Stimulated activated CD8-positive, alpha-beta memory T cell treated with anti-CD3 and anti-CD28 coated beads, Interleukin-7, amount 100 ng/mL, for 4 hours (primary cell): ENCODE measurements around the gene CD274.
A peak's percentile ranks its signal among the peaks of the same experiment; 100 is the strongest.
"Not testable (repeated sequence)": the region's sequence is repeated elsewhere in the genome, so short reads cannot be mapped to it uniquely, and the experiment has no call there.

Experiments
- DNase-seq, 2 donors: peaks; one replicate each; pipeline ENCODE4 v3.0.0-alpha.2; 2020; ENCODE audit warnings: low read depth in 2 of 2

Gene CD274

DNA sequence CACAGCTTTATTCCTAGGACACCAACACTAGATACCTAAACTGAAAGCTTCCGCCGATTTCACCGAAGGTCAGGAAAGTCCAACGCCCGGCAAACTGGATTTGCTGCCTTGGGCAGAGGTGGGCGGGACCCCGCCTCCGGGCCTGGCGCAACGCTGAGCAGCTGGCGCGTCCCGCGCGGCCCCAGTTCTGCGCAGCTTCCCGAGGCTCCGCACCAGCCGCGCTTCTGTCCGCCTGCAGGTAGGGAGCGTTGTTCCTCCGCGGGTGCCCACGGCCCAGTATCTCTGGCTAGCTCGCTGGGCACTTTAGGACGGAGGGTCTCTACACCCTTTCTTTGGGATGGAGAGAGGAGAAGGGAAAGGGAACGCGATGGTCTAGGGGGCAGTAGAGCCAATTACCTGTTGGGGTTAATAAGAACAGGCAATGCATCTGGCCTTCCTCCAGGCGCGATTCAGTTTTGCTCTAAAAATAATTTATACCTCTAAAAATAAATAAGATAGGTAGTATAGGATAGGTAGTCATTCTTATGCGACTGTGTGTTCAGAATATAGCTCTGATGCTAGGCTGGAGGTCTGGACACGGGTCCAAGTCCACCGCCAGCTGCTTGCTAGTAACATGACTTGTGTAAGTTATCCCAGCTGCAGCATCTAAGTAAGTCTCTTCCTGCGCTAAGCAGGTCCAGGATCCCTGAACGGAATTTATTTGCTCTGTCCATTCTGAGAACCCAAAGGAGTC lies at the start of gene CD274:
Gene CD274 (plus strand): TSS at position 184 of the 733 bp plus-strand sequence. CDS start 5,572 bp downstream, outside the sequence.
- peak; percentile 69 to 79 for DNase-seq

DNA sequence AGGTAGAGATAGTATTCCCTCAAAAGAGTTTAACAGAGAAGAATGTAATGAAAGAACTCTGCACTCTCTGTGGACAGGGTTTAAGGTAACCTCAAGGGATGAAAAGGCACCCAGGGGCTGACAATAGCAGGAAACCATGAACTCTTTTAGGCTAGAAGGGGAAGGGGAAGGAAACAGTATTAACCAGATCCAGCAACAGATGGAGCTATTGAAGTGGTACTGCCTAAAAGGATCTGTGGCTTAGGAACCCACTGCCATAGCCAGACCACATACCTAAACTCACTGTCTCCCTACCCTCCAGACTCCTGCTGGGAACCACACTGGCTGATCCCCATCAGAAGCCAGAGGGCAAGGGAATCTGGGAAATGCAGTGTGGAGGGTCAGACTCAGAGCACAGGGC lies 48.1 kb upstream of the CD274 start:
- DNase-seq = no peak

DNA sequence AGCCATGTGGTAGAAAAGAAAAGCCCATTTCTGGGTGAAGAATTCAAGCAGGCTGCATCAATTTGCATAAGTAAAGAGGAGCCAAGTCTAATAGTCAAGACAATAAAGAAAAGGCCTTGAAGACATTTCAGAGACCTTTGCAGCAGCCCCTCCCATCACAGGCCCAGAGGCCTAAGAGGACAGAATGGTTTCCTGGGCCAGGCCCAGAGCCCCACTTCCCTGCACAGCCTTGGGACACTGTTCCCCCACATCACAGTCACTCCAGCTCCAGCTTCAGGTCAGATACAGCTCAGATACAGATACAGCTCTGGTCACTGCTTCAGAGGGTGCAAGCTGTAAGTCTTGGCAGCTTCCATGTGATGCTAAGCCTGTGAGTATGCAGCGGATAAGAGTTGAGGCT lies 41.7 kb upstream of the CD274 start:
- DNase-seq = no peak

DNA sequence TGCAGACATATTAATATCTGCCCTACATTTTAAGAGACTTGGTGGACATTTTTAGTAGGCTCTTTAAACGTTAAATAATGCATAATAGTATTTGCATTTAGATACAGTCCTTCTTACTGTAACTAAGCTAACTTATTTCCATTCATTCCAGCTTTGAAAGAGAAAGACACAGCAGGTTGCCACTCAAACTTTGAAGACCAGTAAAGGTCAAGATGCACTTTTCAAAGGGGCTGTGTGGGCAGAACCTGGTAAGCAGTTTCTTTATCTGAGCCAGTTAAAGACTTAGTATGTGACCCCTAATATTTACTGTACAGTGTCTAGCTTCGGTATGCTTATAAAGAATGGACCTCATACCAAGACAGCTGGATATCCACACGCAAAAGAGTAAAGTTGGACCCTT lies 33.4 kb upstream of the CD274 start:
- DNase-seq = no peak

DNA sequence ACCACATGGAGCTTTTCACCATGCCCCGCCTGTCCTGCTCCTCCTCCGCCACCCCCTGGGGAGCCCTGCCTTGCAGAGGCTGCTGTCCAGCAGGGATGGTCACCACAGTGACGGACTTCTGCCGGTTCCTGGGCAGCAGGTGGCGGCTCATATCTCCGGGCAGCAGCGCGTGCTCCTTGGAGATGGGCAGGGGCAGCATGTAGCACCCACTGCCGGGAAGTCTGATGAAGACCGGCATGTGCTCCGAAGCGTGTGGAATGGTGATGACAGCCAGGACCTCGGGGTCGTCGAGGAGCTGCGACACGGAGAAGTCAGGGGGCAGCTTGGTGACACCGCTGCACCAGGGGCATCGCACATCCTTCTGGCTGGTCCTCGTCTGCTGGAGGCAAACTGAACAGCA lies 31.9 kb upstream of the CD274 start:
- DNase-seq = no peak

DNA sequence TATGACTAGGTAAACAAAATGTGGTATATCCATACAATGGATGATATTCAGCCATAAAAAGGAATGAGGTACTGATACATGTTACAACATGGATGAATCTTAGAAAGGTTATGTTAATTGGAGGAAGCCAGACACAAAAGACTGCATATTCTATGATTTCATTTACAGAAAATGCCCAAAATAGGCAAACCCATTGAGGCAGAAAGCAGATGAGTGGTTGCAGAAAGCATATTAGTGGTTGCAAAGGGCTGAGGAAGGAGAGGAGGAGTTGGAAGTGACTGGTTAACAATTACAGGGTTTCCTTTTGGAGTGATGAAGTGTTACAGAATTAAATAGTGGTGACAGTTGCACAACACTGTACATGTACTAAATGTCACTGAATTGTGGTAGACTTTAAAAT lies 30.4 kb upstream of the CD274 start:
- DNase-seq = no peak

DNA sequence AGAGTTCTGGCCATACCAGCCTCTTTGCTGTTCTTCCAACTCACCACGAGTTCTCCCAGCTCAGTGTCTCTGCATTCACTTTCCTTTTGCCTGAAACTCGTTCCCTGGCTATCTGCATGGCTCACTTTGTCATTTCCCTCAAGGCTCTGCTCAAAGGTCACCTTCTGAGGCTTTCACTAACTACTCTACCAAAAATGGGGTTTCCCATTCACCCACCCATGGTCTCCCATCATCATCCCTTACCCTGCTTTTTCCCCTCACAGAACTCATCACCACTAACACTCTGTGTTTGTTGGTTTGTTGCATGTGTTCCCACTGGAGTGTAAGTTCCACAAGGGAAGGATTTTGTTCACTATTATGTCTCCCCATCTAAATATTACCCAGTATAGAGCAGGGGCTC lies 29.2 kb upstream of the CD274 start:
- no peak for DNase-seq

DNA sequence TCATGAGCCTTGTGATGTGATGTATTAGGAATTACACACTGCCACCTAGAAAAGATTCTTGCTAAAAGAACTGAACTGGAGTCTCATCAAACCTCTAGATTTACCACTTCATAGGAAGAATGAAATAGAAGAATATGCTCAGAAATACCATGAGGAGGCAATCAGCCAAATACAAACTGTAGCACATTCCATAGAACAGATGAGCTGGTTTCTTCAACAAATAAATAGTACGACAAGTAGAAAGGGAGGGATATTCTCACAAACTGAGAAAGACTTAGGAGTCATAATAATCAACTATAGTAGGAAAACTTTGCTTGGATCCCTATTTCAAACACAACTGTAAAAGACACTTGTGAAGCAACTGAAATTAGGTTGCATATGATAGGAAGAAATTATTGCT lies 28.1 kb upstream of the CD274 start:
- no peak for DNase-seq

DNA sequence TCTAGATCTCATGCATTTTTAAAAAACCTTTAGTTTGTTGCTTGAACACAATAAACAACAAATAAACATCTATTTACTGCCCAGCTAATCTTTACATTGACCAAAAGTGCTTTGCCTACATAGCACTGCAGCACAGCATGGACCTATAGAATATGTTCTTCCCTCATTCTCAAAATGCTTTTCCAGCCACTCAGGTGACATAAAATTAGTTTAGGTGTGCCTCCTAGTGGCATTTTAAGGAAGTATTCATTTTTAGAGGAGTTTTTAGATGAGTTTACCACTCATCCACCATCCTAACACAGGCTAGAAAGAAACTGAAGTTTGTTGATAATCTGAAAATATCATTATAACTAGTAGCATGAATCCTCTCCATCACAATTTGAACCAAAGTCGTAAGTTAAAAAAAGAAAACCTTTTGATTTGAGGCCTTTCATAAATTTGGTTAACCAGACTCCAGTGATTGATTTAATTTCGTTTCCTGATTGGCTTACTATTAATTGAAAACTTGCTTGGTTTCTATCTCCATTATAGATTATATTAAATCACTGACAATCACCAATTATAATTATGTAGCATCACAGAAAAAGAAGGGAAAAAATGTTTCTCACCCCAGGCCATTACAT lies 25.2 kb upstream of the CD274 start:
- no peak for DNase-seq

DNA sequence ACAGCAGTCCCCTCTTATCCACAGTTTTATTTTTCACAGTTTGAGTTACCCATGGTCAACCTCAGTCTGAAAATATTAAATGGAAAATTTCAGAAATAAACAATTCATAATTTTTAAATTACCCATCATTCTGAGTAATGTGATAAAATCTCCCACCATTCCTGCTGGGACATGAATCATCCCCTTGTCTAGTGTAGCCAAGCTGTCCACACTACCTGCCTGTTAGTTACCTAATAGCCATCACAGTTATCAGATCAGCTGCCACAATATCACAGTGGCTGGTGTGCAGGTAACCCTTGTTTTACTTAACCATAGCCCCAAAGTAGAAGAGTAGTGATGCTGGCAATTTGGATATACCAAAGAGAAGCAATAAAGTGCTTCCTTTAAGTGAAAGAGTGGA lies 23.3 kb upstream of the CD274 start:
- DNase-seq = no peak

DNA sequence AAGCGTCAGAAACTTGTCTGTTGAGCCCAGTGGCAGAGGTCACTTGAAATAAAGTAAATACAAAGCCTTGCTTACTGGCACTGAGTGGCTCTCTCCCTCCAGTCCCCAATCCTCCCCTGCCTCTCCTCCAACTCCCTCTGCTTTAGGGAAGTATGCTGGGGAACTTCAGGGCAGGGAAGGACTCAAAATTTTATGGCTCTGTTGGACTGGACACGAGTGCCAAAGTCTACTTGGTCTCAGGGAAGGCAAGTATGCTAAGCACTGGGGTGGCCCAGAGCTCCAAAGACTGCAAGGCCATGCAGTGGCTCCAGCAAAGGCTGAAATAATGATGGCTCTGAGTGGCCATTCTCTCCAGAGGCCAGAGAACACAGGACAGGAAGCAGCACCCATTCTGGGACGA lies 22.2 kb upstream of the CD274 start:
- DNase-seq = no peak

DNA sequence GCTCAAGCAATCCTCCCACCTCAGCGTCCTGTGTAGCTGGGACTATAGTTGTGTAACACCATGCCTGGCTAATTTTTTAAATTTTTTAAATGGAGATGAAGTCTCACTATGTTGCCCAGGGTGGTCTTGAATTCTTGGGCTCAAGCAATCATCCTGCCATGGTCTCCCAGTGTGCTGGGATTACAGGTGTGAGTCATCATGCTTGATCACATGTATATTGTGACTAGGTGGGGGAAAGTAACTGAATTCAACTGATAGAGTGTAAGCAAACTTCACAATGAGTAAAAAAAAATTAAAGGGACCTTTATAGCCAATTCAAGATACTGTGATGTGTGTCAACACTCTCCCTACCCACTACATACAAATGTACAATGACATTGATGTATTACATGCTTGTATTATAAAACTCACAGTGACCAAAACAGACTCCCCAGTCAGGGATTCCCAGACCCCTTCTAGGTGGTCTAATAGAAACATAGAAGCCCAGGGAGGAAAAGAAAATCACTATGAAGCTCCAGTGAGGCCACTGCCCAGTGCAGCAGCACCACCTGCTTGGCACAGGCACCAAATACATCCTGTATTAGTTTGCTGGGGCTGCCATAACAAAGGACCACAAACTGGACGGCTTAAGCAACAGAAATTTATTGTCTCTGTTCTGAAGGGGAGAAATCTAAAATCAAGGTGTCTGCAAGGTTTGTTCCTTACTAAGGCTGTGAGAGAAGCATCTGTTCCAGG lies 21.4 kb upstream of the CD274 start:
- no peak for DNase-seq

DNA sequence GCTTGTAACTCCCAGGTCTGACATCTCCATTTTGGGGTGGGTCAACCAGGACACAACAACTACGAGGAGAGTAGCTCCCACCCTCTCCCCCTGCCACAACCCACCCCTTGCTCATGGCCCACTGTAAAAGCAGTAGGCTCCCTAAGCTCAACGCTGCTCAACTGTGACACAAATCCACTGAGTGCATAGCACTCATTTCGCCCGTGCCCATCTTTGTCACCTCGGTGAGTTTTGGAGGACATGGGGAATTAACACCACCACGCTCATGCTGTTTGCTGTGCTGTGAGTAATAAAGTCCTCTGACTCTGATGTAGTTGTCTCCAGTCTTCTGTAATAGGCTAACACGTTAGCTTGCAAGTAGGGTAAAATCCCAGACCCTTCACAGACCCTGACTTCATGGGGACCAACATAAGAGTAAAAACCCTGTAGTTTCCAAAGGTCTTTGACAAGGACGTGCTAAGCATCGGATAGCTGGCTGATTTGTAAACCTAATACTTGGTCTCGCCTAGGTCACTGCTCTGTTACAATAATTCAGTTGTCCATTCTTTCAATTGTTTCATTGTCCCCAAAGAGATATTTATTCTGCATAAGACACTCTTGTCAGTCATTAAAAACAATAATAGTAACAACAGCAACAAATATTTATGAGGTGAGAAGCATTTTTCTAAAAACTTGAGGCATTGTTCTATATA lies 20.3 kb upstream of the CD274 start:
- no peak for DNase-seq

DNA sequence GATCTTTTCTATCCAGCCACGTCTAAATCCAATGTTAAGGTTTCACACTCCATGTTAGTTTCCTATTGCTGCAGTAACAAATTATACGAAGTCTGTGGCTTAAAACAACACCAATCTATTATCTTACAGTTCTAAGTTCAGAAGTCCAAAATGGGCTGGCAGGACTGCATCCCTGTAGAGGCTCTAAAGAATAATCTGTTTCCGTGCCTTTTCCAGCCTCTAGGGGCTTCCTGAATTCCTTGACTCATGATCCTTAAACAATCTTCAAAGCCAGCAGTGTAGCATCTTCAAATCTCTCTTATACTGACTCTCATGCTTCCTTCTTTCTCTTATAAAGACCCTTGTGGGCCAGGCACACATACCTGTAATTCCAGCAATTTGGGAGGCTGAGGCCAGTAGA lies 19.4 kb upstream of the CD274 start:
- no peak for DNase-seq

DNA sequence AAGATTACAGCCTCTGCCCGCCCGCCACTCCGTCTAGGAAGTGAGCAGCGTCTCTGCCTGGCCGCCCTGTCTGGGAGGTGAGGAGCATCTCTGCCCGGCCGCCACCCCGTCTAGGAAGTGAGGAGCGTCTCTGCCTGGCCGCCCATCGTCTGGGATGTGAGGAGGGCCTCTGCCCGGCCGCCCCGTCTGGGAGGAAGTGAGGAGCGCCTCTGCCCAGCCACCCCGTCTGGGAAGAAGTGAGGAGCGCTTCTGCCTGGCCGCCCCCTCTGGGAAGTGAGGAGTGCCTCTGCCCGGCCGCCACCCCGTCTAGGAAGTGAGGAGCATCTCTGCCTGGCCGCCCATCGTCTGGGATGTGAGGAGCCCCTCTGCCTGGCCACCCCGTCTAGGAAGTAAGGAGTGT lies 17.5 kb upstream of the CD274 start:
- DNase-seq = not testable (repeated sequence)

DNA sequence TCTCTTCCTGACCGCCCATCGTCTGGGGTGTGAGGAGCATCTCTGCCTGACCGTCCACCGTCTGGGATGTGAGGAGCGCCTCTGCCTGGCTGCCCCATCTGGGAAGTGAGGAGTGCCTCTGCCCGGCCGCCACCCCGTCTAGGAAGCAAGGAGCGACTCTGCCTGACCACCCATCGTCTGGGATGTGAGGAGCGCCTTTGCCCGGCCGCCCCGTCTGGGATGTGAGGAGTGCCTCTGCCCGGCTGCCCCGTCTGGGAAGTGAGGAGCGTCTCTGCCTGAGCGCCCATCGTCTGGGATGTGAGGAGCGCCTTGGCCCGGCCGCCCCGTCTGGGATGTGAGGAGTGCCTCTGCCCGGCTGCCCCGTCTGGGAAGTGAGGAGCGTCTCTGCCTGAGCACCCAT lies 17.0 kb upstream of the CD274 start:
- not testable (repeated sequence) for DNase-seq

DNA sequence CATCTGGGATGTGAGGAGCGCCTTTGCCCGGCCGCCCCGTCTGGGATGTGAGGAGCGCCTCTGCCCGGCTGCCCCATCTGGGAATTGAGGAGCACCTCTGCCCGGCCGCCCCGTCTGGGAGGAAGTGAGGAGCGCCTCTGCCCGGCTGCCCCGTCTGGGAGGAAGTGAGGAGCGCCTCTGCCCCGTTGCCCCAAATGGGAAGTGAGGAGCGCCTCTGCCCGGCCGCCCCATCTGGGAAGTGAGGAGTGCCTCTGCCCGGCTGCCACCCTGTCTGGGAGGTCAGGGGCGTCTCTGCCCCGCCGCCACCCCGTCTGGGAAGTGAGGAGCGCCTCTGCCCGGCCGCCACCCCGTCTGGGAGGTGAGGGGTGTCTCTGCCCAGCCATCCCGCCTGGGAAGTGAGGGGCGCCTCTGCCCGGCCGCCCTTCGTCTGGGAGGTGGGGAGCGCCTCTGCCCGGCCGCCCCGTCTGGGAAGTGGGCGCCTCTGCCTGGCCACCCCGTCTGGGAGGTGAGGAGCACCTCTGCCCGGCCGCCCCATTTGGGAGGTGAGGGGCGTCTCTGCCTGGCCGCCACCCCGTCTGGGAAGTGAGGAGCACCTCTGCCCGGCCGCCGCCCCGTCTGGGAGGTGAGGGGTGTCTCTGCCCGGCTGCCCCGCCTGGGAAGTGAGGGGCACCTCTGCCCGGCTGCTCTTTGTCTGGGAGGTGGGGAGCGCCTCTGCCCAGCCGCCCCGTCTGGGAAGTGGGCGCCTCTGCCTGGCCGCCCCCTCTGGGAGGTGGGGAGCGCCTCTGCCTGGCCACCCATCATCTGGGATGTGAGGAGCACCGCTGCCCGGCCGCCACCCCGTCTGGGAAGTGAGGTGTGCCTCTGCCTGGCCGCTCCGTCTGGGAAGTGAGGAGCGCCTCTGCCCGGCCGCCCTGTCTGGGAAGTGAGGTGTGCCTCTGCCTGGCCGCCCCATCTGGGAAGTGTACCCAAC lies 16.2 kb upstream of the CD274 start:
- DNase-seq = not testable (repeated sequence)

DNA sequence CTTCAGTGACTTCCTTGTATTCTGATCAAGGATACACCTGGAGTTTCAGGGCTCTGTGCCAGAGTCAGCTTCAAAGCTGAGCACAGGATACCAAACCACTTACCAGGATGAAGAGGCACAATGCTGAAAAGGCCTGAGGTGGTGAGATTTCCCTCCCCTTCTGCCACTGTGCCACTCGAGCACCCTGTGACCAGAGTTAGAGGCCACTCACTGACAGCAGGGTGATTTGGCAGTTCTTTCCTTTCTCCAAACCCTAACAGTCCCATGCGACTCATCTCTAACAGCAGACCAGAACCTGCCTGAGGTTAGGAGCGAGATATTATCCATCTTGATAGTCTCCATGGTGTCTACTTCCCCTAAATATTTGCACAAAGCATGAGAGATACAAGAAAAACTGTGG lies 14.4 kb upstream of the CD274 start:
- no peak for DNase-seq

DNA sequence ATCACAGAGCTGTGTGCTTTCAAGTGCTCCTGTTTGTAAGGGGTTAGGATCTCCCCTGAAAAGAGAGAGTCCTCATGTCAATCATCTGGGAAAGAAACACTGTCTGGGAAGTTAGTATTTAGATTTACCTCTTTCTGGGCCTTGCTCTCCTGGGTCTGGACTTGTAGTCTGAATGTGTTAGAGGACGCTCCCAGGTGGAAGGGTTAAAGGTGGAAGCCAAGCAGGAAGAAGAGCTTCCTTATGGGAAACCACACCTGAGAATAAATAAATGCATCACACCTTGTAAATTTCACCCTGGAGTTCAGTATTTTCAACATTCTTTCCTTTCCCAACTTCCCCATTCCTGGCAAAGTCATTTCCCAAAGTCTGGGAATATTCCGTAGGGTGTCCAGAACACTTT lies 13.9 kb upstream of the CD274 start:
- no peak for DNase-seq

DNA sequence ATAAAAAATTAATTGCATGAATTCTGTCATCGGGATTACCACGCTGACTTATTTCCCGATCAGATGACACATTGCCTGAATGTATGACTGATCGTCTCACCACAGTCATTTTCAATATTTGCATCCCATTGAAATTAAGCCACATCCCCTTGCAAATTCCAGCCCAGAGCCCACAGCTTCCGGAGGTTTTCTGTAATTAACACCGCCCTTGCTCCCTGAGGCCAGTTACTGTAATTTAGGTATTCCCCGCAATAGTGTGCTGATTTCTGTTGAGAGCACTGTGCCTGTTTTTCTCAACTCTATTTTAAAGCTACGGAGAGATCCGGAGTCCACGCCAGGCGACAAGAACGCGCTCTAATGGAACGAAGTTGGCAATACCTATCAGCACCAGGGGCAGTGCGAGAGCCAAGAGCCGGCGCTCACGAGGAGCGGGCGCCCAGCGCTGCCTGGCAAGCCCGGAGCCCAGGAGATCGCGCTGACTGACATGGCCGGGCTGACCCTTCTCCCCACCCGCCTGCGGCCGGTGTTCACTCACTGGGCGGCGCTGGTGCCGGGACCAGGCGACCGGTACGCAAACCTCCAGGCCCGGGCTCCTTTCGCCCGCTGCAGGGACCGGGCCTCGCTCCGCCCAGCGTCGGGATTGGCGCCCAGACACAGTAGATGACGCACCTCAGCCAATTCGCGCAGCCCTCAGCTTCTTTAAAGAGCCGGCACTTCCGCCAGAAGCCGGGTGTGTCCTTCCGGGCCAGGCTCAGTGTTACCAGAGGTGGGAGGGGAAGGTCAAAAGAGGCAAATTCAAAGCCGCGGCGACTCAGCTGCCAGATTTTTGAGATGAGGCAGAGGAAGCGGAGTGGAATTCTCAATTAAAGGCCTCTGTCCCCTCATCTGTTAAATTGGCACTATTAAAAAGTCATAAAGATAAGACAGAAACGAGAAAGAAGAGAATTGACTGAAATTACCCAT lies 12.8 kb upstream of the CD274 start, which contains the start of gene PLGRKT:
Gene PLGRKT (minus strand): TSS at position 672 of the 963 bp plus-strand sequence. CDS start 5,948 bp downstream, outside the sequence.
- DNase-seq = peak; percentile 82 to 85
